ENCODE data around the gene RRP1B.

Gene RRP1B

GRCh38 chr21:43728467-43729390, 69.4 kb downstream of the RRP1B start:
- TF ChIP-seq, protein P1, sequence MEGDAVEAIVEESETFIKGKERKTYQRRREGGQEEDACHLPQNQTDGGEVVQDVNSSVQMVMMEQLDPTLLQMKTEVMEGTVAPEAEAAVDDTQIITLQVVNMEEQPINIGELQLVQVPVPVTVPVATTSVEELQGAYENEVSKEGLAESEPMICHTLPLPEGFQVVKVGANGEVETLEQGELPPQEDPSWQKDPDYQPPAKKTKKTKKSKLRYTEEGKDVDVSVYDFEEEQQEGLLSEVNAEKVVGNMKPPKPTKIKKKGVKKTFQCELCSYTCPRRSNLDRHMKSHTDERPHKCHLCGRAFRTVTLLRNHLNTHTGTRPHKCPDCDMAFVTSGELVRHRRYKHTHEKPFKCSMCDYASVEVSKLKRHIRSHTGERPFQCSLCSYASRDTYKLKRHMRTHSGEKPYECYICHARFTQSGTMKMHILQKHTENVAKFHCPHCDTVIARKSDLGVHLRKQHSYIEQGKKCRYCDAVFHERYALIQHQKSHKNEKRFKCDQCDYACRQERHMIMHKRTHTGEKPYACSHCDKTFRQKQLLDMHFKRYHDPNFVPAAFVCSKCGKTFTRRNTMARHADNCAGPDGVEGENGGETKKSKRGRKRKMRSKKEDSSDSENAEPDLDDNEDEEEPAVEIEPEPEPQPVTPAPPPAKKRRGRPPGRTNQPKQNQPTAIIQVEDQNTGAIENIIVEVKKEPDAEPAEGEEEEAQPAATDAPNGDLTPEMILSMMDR (IDR thresholded peaks at IDR 0.05; ENCODE audit: extremely low read depth, insufficient read depth, missing control alignments) = peak; percentile 18
- peak; percentile 90 for DNase-seq (ENCODE audit: low spot score)
- in situ Hi-C loops (cut with MboI; ENCODE audit: low pct_unique_long_range_greater_than_20kb, low sequenced_read_pairs, unreplicated experiment) = no loop called here

- TF ChIP-seq, protein P1 (IDR thresholded peaks at IDR 0.05; ENCODE audit: extremely low read depth, insufficient read depth, missing control alignments) = no peak
- in situ Hi-C loops (cut with MboI; ENCODE audit: low pct_unique_long_range_greater_than_20kb, low sequenced_read_pairs, unreplicated experiment) = no loop called here
- DNase-seq (ENCODE audit: low spot score) = peak; percentile 23
These were observed 72.1 kb downstream of the RRP1B start for GRCh38 chr21:43731476-43731875.

DNA sequence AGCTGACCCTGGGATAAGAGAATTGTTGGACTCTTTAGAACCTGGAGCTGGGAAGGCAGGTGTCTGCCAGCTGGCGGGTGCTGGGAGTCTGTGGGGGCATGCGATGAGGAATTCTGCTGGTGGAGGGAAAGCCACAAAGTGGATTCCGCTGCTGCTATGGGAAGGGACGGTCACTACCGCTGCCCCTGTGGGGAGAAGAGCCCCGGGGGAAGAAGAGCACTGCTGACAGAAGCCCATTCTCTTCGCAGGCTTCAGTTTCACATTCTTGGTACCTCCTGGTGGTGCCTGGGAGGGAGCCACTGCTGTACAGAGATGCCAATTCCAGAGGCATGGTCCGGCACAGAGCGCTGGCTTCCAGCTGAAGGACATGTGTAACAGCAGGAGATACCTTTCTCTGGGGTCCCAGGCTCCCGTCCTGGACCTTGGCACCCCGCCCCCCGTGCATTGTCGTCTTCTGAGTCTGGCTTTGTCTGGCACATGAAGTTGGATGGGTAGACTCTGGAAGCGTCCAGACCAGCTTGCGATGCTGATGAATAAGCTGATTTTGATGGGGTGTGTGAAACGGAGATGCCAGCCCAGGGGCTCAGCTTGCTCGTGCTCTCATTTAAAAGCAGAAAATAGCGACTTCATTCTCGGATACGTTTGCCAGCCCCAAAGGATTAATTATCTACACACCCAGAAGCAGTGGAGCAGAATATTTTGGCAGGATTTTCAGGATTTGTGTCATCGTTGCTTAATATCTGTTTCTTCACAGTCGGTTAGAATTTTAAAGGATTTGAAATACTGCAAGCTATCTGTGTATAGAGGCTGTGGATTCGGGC, 72.7 kb downstream of the RRP1B start:
- DNase-seq (ENCODE audit: low spot score) = no peak
- TF ChIP-seq, protein P1 (IDR thresholded peaks at IDR 0.05; ENCODE audit: extremely low read depth, insufficient read depth, missing control alignments) = no peak
- in situ Hi-C loops (cut with MboI; ENCODE audit: low pct_unique_long_range_greater_than_20kb, low sequenced_read_pairs, unreplicated experiment) = no loop called here

DNA sequence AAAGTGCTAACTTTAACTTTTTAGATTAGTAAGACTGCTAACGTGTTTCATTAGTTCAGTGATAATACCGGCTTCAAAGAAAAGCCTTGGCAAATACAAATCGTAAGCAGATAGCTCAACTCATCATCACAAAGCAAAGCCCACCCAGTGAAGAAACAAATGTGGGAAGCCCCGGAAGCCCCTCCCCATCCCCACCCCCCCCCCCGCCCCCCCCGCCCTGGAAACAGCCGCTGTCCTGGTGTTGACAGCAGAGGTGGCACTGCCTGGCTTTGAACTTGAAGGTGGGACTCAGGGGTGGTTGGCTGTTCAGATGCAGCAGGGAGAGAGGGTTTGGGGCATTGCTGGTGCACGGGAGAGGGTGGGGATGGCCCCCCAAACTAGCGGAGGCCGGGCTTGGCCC, 73.7 kb downstream of the RRP1B start:
- TF ChIP-seq, protein P1 (IDR thresholded peaks at IDR 0.05; ENCODE audit: extremely low read depth, insufficient read depth, missing control alignments) = no peak
- in situ Hi-C loops (cut with MboI; ENCODE audit: low pct_unique_long_range_greater_than_20kb, low sequenced_read_pairs, unreplicated experiment) = no loop called here
- DNase-seq (ENCODE audit: low spot score) = no peak

DNA sequence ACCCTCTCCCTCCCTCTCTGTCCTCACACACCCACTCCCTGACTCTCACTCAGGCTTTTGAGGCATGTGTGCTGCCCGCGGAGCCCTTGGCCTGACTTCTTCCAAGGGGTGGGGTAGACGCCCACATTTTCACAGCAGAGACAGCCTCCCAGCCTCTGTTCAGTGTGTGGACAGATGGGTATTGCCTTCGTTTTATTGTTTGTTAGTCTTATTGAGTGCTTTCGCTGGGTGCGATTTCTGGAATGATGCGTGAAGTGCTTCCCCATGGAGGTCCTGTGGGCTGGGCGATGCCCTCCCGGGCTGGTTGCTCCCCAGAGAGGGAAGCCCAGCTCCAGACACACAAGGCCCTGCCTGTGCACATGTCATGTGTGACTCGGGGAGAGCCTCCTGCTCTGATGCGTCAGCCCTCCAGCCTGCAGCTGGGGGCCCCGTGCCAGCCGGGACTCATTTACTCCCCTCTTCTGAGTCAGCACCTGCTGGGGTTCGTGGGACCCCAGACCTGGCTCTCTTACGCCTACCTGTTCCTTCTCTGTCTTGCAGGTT, 74.2 kb downstream of the RRP1B start:
- DNase-seq (ENCODE audit: low spot score) = no peak
- in situ Hi-C loops (cut with MboI; ENCODE audit: low pct_unique_long_range_greater_than_20kb, low sequenced_read_pairs, unreplicated experiment) = no loop called here
- TF ChIP-seq, protein P1 (IDR thresholded peaks at IDR 0.05; ENCODE audit: extremely low read depth, insufficient read depth, missing control alignments) = no peak

DNA sequence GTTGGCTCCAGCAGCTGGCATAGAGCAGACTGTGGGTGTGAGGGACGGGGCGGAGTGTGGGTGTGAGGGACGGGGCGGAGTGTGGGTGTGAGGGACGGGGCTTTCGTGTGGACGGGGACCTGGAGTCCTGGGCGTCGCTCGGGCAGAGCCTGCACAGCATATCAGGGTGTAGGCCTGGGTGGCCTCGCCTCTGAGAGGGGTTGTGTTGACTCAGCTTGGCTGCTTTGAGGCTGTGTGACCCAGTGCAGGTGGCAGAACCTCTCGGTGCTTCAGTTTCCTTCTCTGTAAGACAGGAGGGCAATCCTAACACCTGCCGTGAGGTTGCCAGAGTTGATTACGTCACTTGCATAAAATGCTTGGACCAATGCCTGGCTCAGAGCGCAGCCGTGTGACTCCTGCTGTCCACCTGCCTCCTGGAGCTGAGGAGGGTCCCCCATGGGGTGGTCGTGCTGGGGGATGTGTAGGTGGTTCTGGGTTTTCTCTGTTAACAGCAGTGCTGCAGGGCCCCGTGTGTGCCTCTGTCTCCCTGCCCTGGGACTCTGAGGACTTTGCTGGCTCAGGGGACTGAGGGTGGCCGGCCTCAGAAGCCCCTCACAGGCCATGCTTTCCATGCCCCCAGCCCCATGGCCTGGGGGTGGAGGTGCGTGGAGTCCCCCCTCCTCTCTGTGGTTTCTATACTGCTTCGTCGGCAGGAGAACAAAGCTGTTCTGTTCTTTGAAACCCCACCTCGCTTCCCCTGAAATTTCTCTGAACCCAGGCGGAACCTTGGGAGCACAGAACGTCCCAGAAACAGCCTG, 75.0 kb downstream of the RRP1B start:
- TF ChIP-seq, protein P1 (IDR thresholded peaks at IDR 0.05; ENCODE audit: extremely low read depth, insufficient read depth, missing control alignments) = no peak
- no peak for DNase-seq (ENCODE audit: low spot score)
- in situ Hi-C loops (cut with MboI; ENCODE audit: low pct_unique_long_range_greater_than_20kb, low sequenced_read_pairs, unreplicated experiment) = no loop called here
